Epidermal melanocyte (primary cell): ENCODE data around the gene RPS6KC1.
"Not testable (repeated sequence)": the region's sequence is repeated elsewhere in the genome, so short reads cannot be mapped to it uniquely, and the experiment has no call there.

Source experiments
- DNase-seq: peaks from one replicate; pipeline ENCODE4 v3.0.0; 2011; ENCODE audit warnings: low spot score; ENCODE audit not compliant: insufficient read length

The RPS6KC1 gene

GRCh38 chr1:213219076-213219475 is 168.0 kb downstream of the RPS6KC1 start:
- DNase-seq, result not testable (repeated sequence)

GRCh38 chr1:213221209-213221608 is 170.2 kb downstream of the RPS6KC1 start:
- no peak for DNase-seq

- DNase-seq, result no peak
Measured at GRCh38 chr1:213227458-213227857, 176.4 kb downstream of the RPS6KC1 start.

- no peak for DNase-seq
Measured at GRCh38 chr1:213231795-213232231, 180.8 kb downstream of the RPS6KC1 start.

- no peak for DNase-seq
Measured at GRCh38 chr1:213242883-213243282, 191.8 kb downstream of the RPS6KC1 start.

GRCh38 chr1:213244664-213245091 is 193.6 kb downstream of the RPS6KC1 start:
- peak; percentile 27 for DNase-seq

GRCh38 chr1:213245260-213245910 is 194.3 kb downstream of the RPS6KC1 start:
- no peak for DNase-seq

- DNase-seq, result no peak
Measured at GRCh38 chr1:213247038-213247437, 196.0 kb downstream of the RPS6KC1 start.

GRCh38 chr1:213249395-213249794 is 198.4 kb downstream of the RPS6KC1 start:
- DNase-seq, result no peak

- no peak for DNase-seq
Measured at GRCh38 chr1:213250041-213250440, 199.0 kb downstream of the RPS6KC1 start.

- DNase-seq, result no peak
Measured at GRCh38 chr1:213250446-213250845, 199.4 kb downstream of the RPS6KC1 start.

- DNase-seq, result no peak
Measured at GRCh38 chr1:213251972-213252371, 200.9 kb downstream of the RPS6KC1 start.

- no peak for DNase-seq
Measured at GRCh38 chr1:213256438-213257087, 205.5 kb downstream of the RPS6KC1 start.

GRCh38 chr1:213260311-213261075 is 209.5 kb downstream of the RPS6KC1 start:
- no peak for DNase-seq

- no peak for DNase-seq
Measured at GRCh38 chr1:213264531-213264930, 213.5 kb downstream of the RPS6KC1 start.

- no peak for DNase-seq
Measured at GRCh38 chr1:213266983-213267772, 216.1 kb downstream of the RPS6KC1 start.

GRCh38 chr1:213268221-213268620 is 217.2 kb downstream of the RPS6KC1 start:
- no peak for DNase-seq

- no peak for DNase-seq
Measured at GRCh38 chr1:213269829-213270228, 218.8 kb downstream of the RPS6KC1 start.

- DNase-seq, result no peak
Measured at GRCh38 chr1:213273546-213273945, 222.5 kb downstream of the RPS6KC1 start.

- DNase-seq, result no peak
Measured at GRCh38 chr1:213274140-213274539, 223.1 kb downstream of the RPS6KC1 start.

- DNase-seq, result no peak
Measured at GRCh38 chr1:213275293-213275692, 224.3 kb downstream of the RPS6KC1 start.
